GM19468 (cell line): ENCODE data around the gene CFAP97.

ENCODE experiments used
- ATAC-seq: cut with Tn5 transposase; IDR thresholded peaks from one replicate; pipeline ENCODE4 v1.9.1; 2021; ENCODE audit warnings: mild to moderate bottlenecking, moderate library complexity, moderate number of reproducible peaks; ENCODE audit not compliant: unreplicated experiment; ENCODE audit errors: extremely low read depth

Gene CFAP97

DNA sequence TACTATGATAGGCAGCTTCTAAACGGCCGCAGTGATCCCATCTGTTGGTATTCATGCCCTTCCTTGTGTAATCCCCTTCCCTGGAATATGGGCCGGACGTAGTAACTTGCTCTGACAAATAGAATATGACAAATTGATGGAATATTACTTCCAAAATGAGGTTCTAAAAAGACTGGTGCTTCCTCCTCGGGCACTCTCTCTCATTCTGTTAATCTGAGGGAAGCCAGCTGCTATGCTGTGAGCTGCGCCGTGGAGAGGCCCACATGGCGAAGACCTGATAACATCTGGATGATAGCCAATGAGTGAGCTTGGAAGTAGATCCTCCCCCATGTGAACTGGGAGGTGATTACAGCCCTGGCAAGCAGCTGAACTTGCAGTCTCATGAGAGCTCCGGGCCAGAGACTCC is 88.0 kb downstream of the CFAP97 start:
- no peak for ATAC-seq

DNA sequence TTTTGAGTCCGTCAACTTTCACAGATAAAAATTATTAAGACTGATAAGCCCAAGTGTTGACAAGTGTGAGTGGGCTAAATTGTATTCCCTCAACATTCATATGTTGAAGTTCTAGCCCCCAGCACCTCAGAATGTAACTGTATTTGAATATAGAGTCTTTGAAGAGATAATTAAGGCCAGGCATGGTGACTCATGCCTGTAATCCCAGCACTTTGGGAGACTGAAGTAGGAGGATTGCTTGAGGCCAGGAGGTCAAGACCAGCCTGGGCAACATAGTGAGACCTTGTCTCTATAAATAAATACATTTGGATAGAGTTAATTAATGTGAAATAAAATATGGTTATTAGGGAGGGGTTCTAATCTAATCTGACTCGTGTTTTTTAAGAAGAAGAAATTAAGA is 90.5 kb downstream of the CFAP97 start:
- ATAC-seq = no peak

DNA sequence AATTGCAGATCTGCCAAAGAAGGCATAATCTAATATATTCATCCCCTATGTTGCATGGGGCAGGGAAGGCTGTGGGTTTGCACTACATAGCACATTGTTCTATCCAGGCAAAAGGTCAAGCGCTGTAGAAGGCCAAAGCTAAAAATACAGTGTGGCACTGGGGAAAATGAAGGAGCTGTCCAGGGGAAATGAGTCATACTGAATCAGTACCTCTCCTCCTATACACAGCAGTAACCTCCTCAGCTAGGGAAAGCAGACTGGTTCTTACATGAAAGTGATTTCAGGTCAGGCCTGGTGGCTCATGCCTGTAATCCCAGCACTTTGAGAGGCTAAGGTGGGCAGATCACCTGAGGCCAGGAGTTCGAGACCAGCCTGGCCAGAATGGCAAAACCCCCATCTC is 91.7 kb downstream of the CFAP97 start:
- no peak for ATAC-seq

DNA sequence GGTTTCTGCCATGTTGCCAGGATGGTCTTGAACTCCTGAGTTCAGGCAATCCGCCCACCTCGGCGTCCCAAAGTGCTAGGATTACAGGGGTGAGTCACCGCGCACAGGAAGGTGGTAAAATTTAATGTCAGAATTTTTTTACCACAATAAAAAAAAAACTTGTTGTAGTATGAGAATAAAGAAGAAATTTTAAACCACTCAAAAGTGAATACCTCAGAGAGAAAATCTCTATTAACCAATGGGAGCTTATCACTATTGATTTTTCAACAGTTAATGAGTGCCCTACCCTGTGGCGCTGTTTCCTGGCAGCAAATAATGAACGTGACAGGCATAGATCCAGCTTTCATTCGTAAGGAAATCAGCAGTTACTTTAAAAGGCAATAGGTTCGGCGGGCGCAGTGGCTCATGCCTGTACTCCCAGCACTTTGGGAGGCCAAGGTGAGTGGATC is 93.4 kb downstream of the CFAP97 start:
- ATAC-seq = no peak

DNA sequence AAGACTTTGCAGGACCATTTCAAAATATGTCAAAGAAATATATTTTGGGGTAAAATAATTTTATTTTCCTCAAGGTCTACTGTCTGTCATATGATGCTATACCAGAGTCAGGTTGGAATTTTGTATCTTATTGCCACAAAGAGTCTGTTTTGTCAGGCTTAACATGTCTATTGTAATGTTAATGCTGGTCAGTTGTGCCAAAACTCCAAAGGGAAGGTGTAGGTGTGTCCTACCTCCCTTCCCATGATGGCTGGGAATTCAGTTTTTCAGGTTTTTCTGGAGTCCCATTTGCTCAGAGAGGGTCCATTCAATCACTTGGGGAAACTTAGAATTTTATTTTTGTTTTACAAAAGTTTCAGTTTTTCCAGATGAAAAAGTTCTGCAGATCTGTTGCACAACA is 94.1 kb downstream of the CFAP97 start:
- ATAC-seq = no peak
